ENCODE measurements around the gene SLC15A3. TPM values are rescaled to one million over a fixed set of nuclear protein-coding genes. Genes with fewer than 3 reads are reported as not detected.

The SLC15A3 gene
- total RNA-seq, 1 experiment from 2014 or later: 5.5 TPM

- Histone ChIP-seq H3K4me1 (replicated peaks; ENCODE audit: insufficient read depth) (no peaks in the 10 kb centered on the region), H3K4me3 (no peak overlapping the region), H3K4me2 (no peak overlapping the region), H3K79me2 (ENCODE audit: low read depth) (no peaks in the 10 kb centered on the region), H3K36me3 (ENCODE audit: low read depth) (no peaks in the 10 kb centered on the region), H3F3A (ENCODE audit: insufficient read depth, low read depth) (0 out of 2 replicates have a peak, but pooled peaks cover 2% of the 10 kb centered on the region), H4K20me1 (ENCODE audit: insufficient read depth) (no peaks in the 10 kb centered on the region), H3K27me3 (ENCODE audit: insufficient read depth, low read depth) (no peaks in the 10 kb centered on the region), H3K9me3 (ENCODE audit: insufficient read depth, low read depth) (no peaks in the 10 kb centered on the region), H3K9me2 (ENCODE audit: insufficient read depth) (no peaks in the 10 kb centered on the region), H3K27ac (no peak overlapping the region), H2AFZ (no peak overlapping the region)
- intact Hi-C loops (cut with micrococcal nuclease; ENCODE audit: unreplicated experiment): no loop called here
- no TSS peak for BruUV-seq (replicated peaks)
- ChIA-PET CTCF (no interaction called here), POLR2A (ENCODE audit: unreplicated experiment) (no interaction called here)
- TF ChIP-seq CTCF (conservative IDR thresholded peaks at IDR 0.05) (no peak), EZH2 (IDR thresholded peaks at IDR 0.05; ENCODE audit: low read depth) (no peak)
- peak in 1 of 2 experiments; percentile 30 for DNase-seq
Observed at GRCh38 chr11:60934790-60935605, 17.0 kb downstream of the SLC15A3 start.

- CTCF ChIA-PET: no interaction called here
- H3K4me3 ChIP-seq: no peak overlapping the region
- POLR2A ChIA-PET (ENCODE audit: unreplicated experiment): no interaction called here
Observed at GRCh38 chr11:60934124-60934789, 17.7 kb downstream of the SLC15A3 start.

GRCh38 chr11:60933416-60934123 is 18.4 kb downstream of the SLC15A3 start:
- no peaks in the 10 kb centered on the region for H3K36me3 ChIP-seq (ENCODE audit: low read depth)
- POLR2A ChIA-PET (ENCODE audit: unreplicated experiment): no interaction called here

More at GRCh38 chr11:60934124-60934789, 17.7 kb downstream of the SLC15A3 start:
- Histone ChIP-seq H3K27ac (no peak overlapping the region), H2AFZ (no peak overlapping the region), H3K4me2 (no peak overlapping the region), H3F3A (ENCODE audit: insufficient read depth, low read depth) (no peaks in the 10 kb centered on the region), H3K9me3 (ENCODE audit: insufficient read depth, low read depth) (no peaks in the 10 kb centered on the region), H4K20me1 (ENCODE audit: insufficient read depth) (no peaks in the 10 kb centered on the region), H3K27me3 (ENCODE audit: insufficient read depth, low read depth) (no peaks in the 10 kb centered on the region), H3K4me1 (replicated peaks; ENCODE audit: insufficient read depth) (no peaks in the 10 kb centered on the region), H3K79me2 (ENCODE audit: low read depth) (no peaks in the 10 kb centered on the region), H3K9me2 (ENCODE audit: insufficient read depth) (no peaks in the 10 kb centered on the region), H3K36me3 (ENCODE audit: low read depth) (no peaks in the 10 kb centered on the region)
- no peak for TF ChIP-seq EZH2 (IDR thresholded peaks at IDR 0.05; ENCODE audit: low read depth)
- intact Hi-C loops (cut with micrococcal nuclease; ENCODE audit: unreplicated experiment): no loop called here
- peak in 1 of 2 experiments; percentile 20 for DNase-seq
- BruUV-seq (replicated peaks): no TSS peak

More at GRCh38 chr11:60933416-60934123, 18.4 kb downstream of the SLC15A3 start:
- no peaks in the 10 kb centered on the region for H3K9me3 ChIP-seq (ENCODE audit: insufficient read depth, low read depth)
- H3K4me1 ChIP-seq (replicated peaks; ENCODE audit: insufficient read depth): no peaks in the 10 kb centered on the region
- H3K4me2 ChIP-seq: no peak overlapping the region
- DNase-seq: no peak
- TF ChIP-seq CTCF (conservative IDR thresholded peaks at IDR 0.05): no peak
- TF ChIP-seq EZH2 (IDR thresholded peaks at IDR 0.05; ENCODE audit: low read depth): no peak
- H3K79me2 ChIP-seq (ENCODE audit: low read depth): no peaks in the 10 kb centered on the region
- H3K9me2 ChIP-seq (ENCODE audit: insufficient read depth): no peaks in the 10 kb centered on the region
- H3K27ac ChIP-seq: no peak overlapping the region
- no peaks in the 10 kb centered on the region for H3K27me3 ChIP-seq (ENCODE audit: insufficient read depth, low read depth)
- H4K20me1 ChIP-seq (ENCODE audit: insufficient read depth): no peaks in the 10 kb centered on the region
- BruUV-seq (replicated peaks): no TSS peak
- H3K4me3 ChIP-seq: no peak overlapping the region
- no peaks in the 10 kb centered on the region for H3F3A ChIP-seq (ENCODE audit: insufficient read depth, low read depth)
- H2AFZ ChIP-seq: no peak overlapping the region
- CTCF ChIA-PET: no interaction called here
- intact Hi-C loops (cut with micrococcal nuclease; ENCODE audit: unreplicated experiment): no loop called here

All from PC-9 (cell line).